ENCODE results near the gene TMEM192. TPM values are rescaled to one million over a fixed set of nuclear protein-coding genes. Genes with fewer than 3 reads are reported as not detected.
"Not testable (repeated sequence)": the region's sequence is repeated elsewhere in the genome, so short reads cannot be mapped to it uniquely, and the experiment has no call there.

Gene TMEM192
- total RNA-seq, 1 donor from 2014 or later = 15.4 TPM

DNA sequence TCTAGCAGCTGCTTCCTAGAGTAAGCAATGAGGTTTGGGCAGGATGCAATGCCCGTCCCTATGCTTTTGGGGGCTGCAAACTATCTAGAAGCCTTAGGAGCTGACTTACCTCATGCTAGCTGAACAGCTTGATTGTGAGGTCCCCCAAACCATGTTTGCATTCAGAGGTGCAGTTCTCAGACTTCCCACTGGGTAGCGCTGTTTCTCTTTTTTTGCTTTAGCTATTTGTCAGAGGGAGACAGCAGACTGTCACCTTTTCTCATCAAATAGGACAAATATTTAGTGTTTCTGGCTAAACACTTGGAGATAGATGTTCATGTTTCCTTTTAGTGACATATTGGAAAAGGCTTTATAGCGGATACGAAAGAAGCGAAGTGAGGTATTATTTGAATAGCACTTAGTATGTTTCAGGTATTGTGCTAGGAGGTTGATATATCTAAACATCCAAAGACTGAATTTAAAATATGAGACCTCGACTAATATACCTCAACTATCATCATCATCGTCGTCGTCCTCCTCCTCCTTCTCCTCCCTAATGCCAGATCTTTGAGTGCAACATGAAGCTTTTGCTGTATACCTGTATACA, 18.7 kb upstream of the TMEM192 start:
- intact Hi-C loops (cut with DNase I) = loop anchor here (1.0 to 5.0 kb wide), 4 partner anchors 76 to 333 kb away; partner anchors contain the start of genes KLHL2 and MSMO1
- Histone ChIP-seq H3K27ac (no peak overlapping the region), H3K9me3 (no peaks in the 10 kb centered on the region), H3K27me3 (no peaks in the 10 kb centered on the region), H3K4me1 (no peaks in the 10 kb centered on the region), H3K36me3 (no peaks in the 10 kb centered on the region), H3K4me3 (no peak overlapping the region)
- TF ChIP-seq, protein P1, sequence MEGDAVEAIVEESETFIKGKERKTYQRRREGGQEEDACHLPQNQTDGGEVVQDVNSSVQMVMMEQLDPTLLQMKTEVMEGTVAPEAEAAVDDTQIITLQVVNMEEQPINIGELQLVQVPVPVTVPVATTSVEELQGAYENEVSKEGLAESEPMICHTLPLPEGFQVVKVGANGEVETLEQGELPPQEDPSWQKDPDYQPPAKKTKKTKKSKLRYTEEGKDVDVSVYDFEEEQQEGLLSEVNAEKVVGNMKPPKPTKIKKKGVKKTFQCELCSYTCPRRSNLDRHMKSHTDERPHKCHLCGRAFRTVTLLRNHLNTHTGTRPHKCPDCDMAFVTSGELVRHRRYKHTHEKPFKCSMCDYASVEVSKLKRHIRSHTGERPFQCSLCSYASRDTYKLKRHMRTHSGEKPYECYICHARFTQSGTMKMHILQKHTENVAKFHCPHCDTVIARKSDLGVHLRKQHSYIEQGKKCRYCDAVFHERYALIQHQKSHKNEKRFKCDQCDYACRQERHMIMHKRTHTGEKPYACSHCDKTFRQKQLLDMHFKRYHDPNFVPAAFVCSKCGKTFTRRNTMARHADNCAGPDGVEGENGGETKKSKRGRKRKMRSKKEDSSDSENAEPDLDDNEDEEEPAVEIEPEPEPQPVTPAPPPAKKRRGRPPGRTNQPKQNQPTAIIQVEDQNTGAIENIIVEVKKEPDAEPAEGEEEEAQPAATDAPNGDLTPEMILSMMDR (IDR thresholded peaks at IDR 0.05) = peak; percentile 82 to 95 (median 88)
- peak in 1 of 2 donors; percentile 74 for DNase-seq (ENCODE audit: low spot score in 2 of 2)

GRCh38 chr4:165129924-165130323, 17.3 kb upstream of the TMEM192 start:
- TF ChIP-seq, protein P1 (IDR thresholded peaks at IDR 0.05) = no peak
- intact Hi-C loops (cut with DNase I) = loop anchor here (5.0 kb wide), 3 partner anchors 77 to 227 kb away; partner anchors contain the start of genes KLHL2 and MSMO1
- Histone ChIP-seq H3K4me3 (no peak overlapping the region), H3K36me3 (no peaks in the 10 kb centered on the region), H3K27ac (no peak overlapping the region), H3K27me3 (no peaks in the 10 kb centered on the region), H3K9me3 (no peaks in the 10 kb centered on the region), H3K4me1 (no peaks in the 10 kb centered on the region)
- DNase-seq (ENCODE audit: low spot score in 2 of 2) = no peak

DNA sequence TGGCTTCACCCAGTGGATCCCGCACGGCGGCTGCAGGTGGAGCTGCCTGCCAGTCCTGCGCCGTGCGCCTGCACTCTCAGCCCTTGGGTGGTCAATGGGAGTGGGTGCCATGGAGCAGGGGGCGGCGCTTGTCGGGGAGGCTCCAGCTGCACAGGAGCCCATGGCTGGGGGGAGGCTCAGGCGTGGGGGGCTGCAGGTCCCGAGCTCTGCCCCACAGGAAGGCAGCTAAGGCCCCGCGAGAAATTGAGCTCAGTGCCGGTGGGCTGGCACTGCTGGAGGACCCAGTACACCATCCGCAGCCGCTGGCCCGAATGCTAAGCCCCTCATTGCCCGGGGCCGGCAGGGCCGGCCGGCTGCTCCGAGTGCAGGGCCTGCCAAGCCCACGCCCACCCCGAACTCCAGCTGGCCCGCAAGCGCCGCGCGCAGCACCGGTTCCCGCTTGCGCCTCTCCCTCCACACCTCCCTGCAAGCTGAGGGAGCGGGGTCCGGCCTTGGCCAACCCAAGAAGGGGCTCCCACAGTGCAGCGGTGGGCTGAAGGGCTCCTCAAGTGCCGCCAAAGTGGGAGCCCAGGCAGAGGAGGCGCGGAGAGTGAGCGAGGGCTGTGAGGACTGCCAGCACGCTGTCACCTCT, 13.3 kb upstream of the TMEM192 start:
- H3K4me3 ChIP-seq; H3K36me3 ChIP-seq; H3K4me1 ChIP-seq; intact Hi-C loops (cut with DNase I); H3K27ac ChIP-seq; H3K27me3 ChIP-seq; H3K9me3 ChIP-seq; DNase-seq (ENCODE audit: low spot score in 2 of 2): not testable (repeated sequence)

DNA sequence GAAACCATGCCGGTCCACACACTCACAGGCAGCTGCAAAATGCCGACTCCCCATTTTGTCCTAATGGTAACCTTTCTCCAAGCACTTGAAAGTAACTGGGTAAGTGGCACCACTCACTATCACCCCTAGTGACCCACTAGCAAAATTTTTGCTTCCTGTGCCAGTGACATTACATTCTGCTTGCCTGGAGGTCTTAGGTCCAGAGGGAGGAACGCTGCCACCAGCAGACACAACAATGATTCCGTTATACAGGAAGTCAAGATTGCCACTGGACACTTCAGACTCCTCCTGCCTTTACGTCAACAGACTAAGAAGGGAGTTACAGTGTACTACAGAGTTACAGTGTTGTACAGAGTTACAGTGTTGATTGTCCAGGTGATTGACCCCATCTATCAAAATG, 11.8 kb upstream of the TMEM192 start:
- H3K4me3 ChIP-seq = no peak overlapping the region
- no peak for DNase-seq (ENCODE audit: low spot score in 2 of 2)

GRCh38 chr4:165118256-165118909, 5.7 kb upstream of the TMEM192 start:
- Histone ChIP-seq H3K27ac (no peak overlapping the region), H3K36me3 (no peaks in the 10 kb centered on the region), H3K4me3 (no peak overlapping the region), H3K27me3 (no peaks in the 10 kb centered on the region), H3K4me1 (no peaks in the 10 kb centered on the region), H3K9me3 (no peaks in the 10 kb centered on the region)
- TF ChIP-seq, protein P1 (IDR thresholded peaks at IDR 0.05) = no peak
- no peak for DNase-seq (ENCODE audit: low spot score in 2 of 2)
- intact Hi-C loops (cut with DNase I) = loop anchor here (10.0 kb wide), 1 partner anchor 1774 kb away; the partner anchor contains the start of gene NPY5R

More for the DNA sequence above, 11.8 kb upstream of the TMEM192 start:
- Histone ChIP-seq H3K4me1 (no peaks in the 10 kb centered on the region), H3K27ac (no peak overlapping the region), H3K36me3 (no peaks in the 10 kb centered on the region), H3K9me3 (no peaks in the 10 kb centered on the region), H3K27me3 (no peaks in the 10 kb centered on the region)
- TF ChIP-seq, protein P1 (IDR thresholded peaks at IDR 0.05) = no peak
- intact Hi-C loops (cut with DNase I) = no loop called here

DNA sequence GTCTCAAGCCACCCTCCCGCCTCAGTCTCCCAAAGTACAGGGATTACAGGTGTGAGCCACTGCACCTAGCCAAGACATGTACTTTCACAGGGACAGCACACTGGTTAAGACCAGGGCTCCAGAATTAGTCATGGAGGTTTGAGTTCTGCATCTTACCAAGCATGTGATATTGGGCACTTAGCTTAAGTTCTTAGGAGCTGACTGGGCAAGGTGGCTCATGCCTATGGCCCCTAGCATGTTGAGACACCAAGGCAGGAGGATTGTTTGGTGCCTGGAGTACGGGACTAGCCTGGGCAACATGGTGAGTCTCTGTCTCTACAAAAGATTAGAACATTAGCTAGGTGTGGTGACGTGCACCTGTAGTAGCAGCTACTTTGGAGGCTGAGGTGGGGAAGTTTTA, 2.6 kb upstream of the TMEM192 start:
- H3K27me3 ChIP-seq = no peaks in the 10 kb centered on the region
- DNase-seq (ENCODE audit: low spot score in 2 of 2) = no peak
- no peaks in the 10 kb centered on the region for H3K36me3 ChIP-seq
- intact Hi-C loops (cut with DNase I) = loop anchor here (10.0 kb wide), 1 partner anchor 1770 kb away; the partner anchor contains the start of gene NPY5R
- no peaks in the 10 kb centered on the region for H3K9me3 ChIP-seq
- no peak overlapping the region for H3K27ac ChIP-seq
- H3K4me1 ChIP-seq = no peaks in the 10 kb centered on the region
- TF ChIP-seq, protein P1 (IDR thresholded peaks at IDR 0.05) = no peak
- H3K4me3 ChIP-seq = no peak overlapping the region
